Measurements from ENCODE around the gene NAB2.

GRCh38 chr12:57080855-57081254, 8.1 kb upstream of the NAB2 start:
- TF ChIP-seq FOS (IDR thresholded peaks at IDR 0.05; ENCODE audit: borderline replicate concordance, insufficient read depth, low read length) (no peak), EZH2 (IDR thresholded peaks at IDR 0.05; ENCODE audit: borderline replicate concordance, low read depth, low read length, severe bottlenecking) (no peak), CTCF (IDR thresholded peaks at IDR 0.05; ENCODE audit: extremely low read depth in 1 of 2, insufficient read depth in 1 of 2, low read depth in 1 of 2, low read length in 2 of 2) (no peak), MYC (IDR thresholded peaks at IDR 0.05; ENCODE audit: low read depth, low read length) (no peak), POLR2AphosphoS5 (IDR thresholded peaks at IDR 0.05; ENCODE audit: insufficient read depth, low read depth, low read length) (no peak)

All from endothelial cell of umbilical vein (primary cell).